ENCODE results near the gene ERC2.

The ERC2 gene

GRCh38 chr3:55818485-55818884, 649.8 kb downstream of the ERC2 start:
- TF ChIP-seq CTCF (conservative IDR thresholded peaks at IDR 0.05; ENCODE audit: control insufficient read depth, insufficient read depth, low read depth, low read length) = no peak
- H3K4me3 ChIP-seq (ENCODE audit: control insufficient read depth, low read depth, low read length) = no peak overlapping the region
- DNase-seq (ENCODE audit: low read depth) = no peak

DNA sequence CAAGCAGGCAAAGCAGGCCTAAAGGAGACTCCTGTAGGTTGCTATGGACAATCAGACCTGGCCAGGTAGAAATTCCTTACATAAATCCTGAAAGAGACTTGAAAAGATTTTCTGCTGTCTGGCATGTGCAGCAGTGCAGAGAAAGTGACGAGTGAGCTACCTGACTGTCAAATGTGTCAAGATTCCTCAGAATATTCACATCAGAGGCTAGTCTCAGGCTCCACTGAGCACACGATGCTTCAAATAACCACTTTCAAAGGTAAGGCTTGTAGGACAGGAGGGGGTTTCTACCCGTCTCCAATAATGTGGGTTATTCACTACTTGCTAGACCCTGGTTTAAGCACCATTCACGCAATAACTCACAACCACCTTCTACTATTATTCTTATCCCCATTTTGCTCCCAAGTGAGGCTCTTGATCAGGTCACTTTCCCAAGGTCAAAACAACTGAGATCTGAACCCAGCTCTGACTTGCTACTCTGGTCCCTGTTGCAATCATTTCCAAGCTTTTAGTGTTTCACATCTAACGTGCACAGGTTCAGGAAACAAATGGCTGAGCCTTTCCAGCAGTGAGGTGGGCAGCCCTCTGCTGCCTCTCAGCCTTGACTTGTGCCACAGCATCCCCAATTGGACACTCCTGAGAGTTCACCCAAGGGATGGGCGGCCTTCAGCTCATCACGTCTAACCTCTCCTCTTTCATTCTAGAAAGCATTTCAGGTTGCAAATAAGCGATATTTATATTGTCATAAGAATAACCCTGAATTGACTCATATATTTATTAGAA, 651.3 kb downstream of the ERC2 start:
- TF ChIP-seq CTCF (conservative IDR thresholded peaks at IDR 0.05; ENCODE audit: control insufficient read depth, insufficient read depth, low read depth, low read length) = no peak
- no peak overlapping the region for H3K4me3 ChIP-seq (ENCODE audit: control insufficient read depth, low read depth, low read length)
- DNase-seq (ENCODE audit: low read depth) = no peak

GRCh38 chr3:55815262-55815661, 653.0 kb downstream of the ERC2 start:
- no peak for TF ChIP-seq CTCF (conservative IDR thresholded peaks at IDR 0.05; ENCODE audit: control insufficient read depth, insufficient read depth, low read depth, low read length)
- no peak for DNase-seq (ENCODE audit: low read depth)
- H3K4me3 ChIP-seq (ENCODE audit: control insufficient read depth, low read depth, low read length) = no peak overlapping the region

- no peak for TF ChIP-seq CTCF (conservative IDR thresholded peaks at IDR 0.05; ENCODE audit: control insufficient read depth, insufficient read depth, low read depth, low read length)
- DNase-seq (ENCODE audit: low read depth) = no peak
- no peak overlapping the region for H3K4me3 ChIP-seq (ENCODE audit: control insufficient read depth, low read depth, low read length)
Observed at GRCh38 chr3:55813268-55814097, 654.8 kb downstream of the ERC2 start.

DNA sequence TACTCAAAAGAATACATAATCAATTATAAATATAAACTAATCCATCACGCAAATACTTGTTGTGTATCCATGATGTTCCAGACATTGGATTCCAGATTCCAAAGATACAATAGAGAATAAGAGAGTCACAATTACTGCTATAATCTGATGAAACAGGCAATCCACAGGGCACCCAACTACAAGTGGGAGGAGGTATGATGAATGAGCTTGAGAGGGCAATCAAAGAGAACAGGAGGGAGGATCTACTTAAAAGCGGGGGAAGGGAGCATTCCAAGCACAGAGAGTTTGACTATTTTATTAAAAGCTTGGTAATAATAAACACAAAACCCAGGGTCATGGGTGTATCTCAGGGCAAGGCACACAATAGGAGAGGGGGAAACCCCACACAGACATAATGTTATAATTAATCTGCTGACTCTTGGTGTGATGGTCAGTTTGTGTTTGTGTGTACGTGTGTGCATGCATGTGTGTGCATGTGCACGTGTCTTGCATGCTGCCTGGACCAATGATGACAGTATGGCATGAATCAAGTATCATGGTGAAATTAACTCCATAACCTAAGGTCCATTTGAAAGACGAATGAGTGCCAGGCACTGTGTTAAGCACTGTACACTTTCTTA, 655.8 kb downstream of the ERC2 start:
- DNase-seq (ENCODE audit: low read depth) = no peak
- no peak overlapping the region for H3K4me3 ChIP-seq (ENCODE audit: control insufficient read depth, low read depth, low read length)
- no peak for TF ChIP-seq CTCF (conservative IDR thresholded peaks at IDR 0.05; ENCODE audit: control insufficient read depth, insufficient read depth, low read depth, low read length)

- no peak for DNase-seq (ENCODE audit: low read depth)
- H3K4me3 ChIP-seq (ENCODE audit: control insufficient read depth, low read depth, low read length) = no peak overlapping the region
- TF ChIP-seq CTCF (conservative IDR thresholded peaks at IDR 0.05; ENCODE audit: control insufficient read depth, insufficient read depth, low read depth, low read length) = no peak
Observed at GRCh38 chr3:55807210-55807609, 661.1 kb downstream of the ERC2 start.

All from fibroblast of mammary gland (primary cell).